ENCODE results near the gene SRSF9. TPM values are rescaled to one million over a fixed set of nuclear protein-coding genes. Genes with fewer than 3 reads are reported as not detected.
"Not testable (repeated sequence)": the region's sequence is repeated elsewhere in the genome, so short reads cannot be mapped to it uniquely, and the experiment has no call there.

Gene SRSF9
- total and polyA plus RNA-seq, 2 experiments from 2014 or later = 166 to 263 TPM

DNA sequence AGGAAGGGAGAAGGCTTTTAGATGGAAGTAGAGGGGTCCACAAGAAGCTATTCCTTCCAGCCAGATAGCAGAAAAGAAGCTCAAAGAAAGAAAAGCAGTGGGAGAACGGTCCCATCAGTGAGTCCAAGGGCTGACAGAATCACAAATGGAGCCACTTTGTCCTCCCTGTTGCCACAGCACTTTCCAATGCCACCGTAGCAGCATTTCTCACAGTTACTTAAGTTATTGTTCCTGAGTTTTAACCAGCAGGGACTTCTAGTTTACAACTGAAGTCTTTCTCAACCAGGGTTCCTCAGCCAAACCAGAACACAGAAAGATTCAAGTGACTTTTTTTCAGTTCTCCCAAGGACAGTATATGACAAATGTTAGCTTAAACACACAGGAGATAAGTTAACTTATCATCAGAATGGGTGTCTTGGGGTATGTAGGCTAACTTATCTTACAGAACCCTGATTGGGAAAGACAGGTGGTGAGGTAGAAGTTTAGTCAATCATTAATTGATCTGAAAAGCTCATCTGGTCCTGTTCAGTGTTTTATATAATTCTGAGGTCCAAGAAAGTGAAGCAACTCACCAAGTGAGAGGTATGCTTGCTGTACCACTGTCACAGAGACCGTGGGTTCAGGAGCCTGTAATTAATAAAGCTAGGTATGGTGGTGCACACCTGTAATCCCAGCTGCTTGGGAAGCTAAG, 16.3 kb downstream of the SRSF9 start:
- H3K79me2 ChIP-seq = peaks cover 44% of the 10 kb centered on the region
- H3K4me2 ChIP-seq = peak overlapping the region; percentile 57
- H3K4me3 ChIP-seq = no peak overlapping the region
- 71% methylated on average over 3 of the region's 3 CpGs for WGBS (ENCODE audit: low lambda C conversion rate, missing lambda C conversion rate)
- no peaks in the 10 kb centered on the region for H3K36me3 ChIP-seq (replicated peaks; ENCODE audit: insufficient read depth, low read depth)
- no peaks in the 10 kb centered on the region for H3K9me2 ChIP-seq (replicated peaks; ENCODE audit: insufficient read depth)
- H4K20me1 ChIP-seq (ENCODE audit: insufficient read depth, poor library complexity, severe bottlenecking) = no peaks in the 10 kb centered on the region
- TF ChIP-seq, protein P1, sequence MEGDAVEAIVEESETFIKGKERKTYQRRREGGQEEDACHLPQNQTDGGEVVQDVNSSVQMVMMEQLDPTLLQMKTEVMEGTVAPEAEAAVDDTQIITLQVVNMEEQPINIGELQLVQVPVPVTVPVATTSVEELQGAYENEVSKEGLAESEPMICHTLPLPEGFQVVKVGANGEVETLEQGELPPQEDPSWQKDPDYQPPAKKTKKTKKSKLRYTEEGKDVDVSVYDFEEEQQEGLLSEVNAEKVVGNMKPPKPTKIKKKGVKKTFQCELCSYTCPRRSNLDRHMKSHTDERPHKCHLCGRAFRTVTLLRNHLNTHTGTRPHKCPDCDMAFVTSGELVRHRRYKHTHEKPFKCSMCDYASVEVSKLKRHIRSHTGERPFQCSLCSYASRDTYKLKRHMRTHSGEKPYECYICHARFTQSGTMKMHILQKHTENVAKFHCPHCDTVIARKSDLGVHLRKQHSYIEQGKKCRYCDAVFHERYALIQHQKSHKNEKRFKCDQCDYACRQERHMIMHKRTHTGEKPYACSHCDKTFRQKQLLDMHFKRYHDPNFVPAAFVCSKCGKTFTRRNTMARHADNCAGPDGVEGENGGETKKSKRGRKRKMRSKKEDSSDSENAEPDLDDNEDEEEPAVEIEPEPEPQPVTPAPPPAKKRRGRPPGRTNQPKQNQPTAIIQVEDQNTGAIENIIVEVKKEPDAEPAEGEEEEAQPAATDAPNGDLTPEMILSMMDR (IDR thresholded peaks at IDR 0.05; ENCODE audit: poor library complexity) = no peak
- TF ChIP-seq EZH2 (IDR thresholded peaks at IDR 0.05; ENCODE audit: borderline replicate concordance) (no peak), EZH2phosphoT487 (IDR thresholded peaks at IDR 0.05; ENCODE audit: low read depth, severe bottlenecking, unreplicated experiment) (no peak)
- peak overlapping the region; percentile 79 for H3K27ac ChIP-seq
- peak; percentile 28 for DNase-seq (ENCODE audit: low spot score)
- H3K27me3 ChIP-seq = no peaks in the 10 kb centered on the region
- no peaks in the 10 kb centered on the region for H3K9me3 ChIP-seq (ENCODE audit: low read depth)
- H2AFZ ChIP-seq = no peak overlapping the region
- H3K4me1 ChIP-seq (ENCODE audit: insufficient read depth) = peaks cover 10% of the 10 kb centered on the region

DNA sequence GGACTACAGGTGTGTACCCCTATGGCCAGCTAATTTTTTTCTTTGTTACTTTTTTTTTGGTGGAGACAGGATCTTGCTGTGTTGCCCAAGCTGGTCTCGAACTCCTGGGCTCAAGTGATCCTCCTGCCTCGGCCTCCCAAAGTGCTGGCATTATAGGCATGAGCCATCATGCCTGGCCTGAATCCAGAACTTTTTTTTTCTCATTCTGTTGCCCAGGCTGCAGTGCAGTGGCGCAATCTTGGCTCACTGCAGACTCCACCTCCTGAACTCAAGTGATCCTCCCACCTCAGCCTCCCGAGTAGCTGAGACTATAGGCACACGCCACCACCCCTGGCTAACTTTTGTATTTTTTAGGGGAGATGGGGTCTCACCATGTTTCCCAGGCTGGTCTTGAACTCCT, 17.0 kb downstream of the SRSF9 start:
- H3K9me2 ChIP-seq (replicated peaks; ENCODE audit: insufficient read depth); DNase-seq (ENCODE audit: low spot score); H3K27me3 ChIP-seq; H3K4me3 ChIP-seq; H3K36me3 ChIP-seq (replicated peaks; ENCODE audit: insufficient read depth, low read depth); H2AFZ ChIP-seq; H3K9me3 ChIP-seq (ENCODE audit: low read depth); H4K20me1 ChIP-seq (ENCODE audit: insufficient read depth, poor library complexity, severe bottlenecking): not testable (repeated sequence)
- peak overlapping the region; percentile 79 for H3K27ac ChIP-seq
- 93% methylated on average over 5 of the region's 5 CpGs for WGBS (ENCODE audit: low lambda C conversion rate, missing lambda C conversion rate)
- peaks cover 14% of the 10 kb centered on the region for H3K4me1 ChIP-seq (ENCODE audit: insufficient read depth)
- H3K79me2 ChIP-seq = peaks cover 51% of the 10 kb centered on the region
- H3K4me2 ChIP-seq = peak overlapping the region; percentile 57

DNA sequence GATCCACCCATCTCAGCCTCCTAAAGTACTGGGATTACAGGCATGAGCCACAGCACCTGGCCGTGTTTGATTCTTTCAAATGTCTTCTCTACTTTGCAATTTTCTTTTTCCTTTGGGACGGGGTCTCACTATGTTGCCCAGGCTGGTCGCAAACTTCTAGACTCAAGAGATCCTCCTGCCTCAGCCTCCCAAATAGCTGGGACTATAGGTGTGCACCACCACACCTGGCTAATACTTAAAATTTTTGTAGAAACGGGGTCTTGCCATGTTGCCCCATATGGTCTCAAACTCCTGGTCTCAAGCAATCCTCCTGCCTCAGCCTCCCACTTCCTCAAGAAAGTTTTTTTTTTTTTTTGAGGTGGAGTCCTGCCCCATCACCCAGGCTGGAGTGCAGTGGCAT, 21.6 kb downstream of the SRSF9 start:
- no peak overlapping the region for H3K27ac ChIP-seq
- H3K27me3 ChIP-seq = no peaks in the 10 kb centered on the region
- H3K9me3 ChIP-seq (ENCODE audit: low read depth) = no peaks in the 10 kb centered on the region
- H3K79me2 ChIP-seq = peaks cover 85% of the 10 kb centered on the region
- no peaks in the 10 kb centered on the region for H3K9me2 ChIP-seq (replicated peaks; ENCODE audit: insufficient read depth)
- H4K20me1 ChIP-seq (ENCODE audit: insufficient read depth, poor library complexity, severe bottlenecking) = peaks cover 3% of the 10 kb centered on the region
- no peak overlapping the region for H2AFZ ChIP-seq
- no peak for DNase-seq (ENCODE audit: low spot score)
- no peak overlapping the region for H3K4me3 ChIP-seq
- peak overlapping the region; percentile 94 for H3K4me2 ChIP-seq
- 90% methylated on average over 4 of the region's 4 CpGs for WGBS (ENCODE audit: low lambda C conversion rate, missing lambda C conversion rate)
- peaks cover 31% of the 10 kb centered on the region for H3K4me1 ChIP-seq (ENCODE audit: insufficient read depth)
- H3K36me3 ChIP-seq (replicated peaks; ENCODE audit: insufficient read depth, low read depth) = peaks cover 4% of the 10 kb centered on the region
- TF ChIP-seq EZH2phosphoT487 (IDR thresholded peaks at IDR 0.05; ENCODE audit: low read depth, severe bottlenecking, unreplicated experiment) (no peak), EZH2 (IDR thresholded peaks at IDR 0.05; ENCODE audit: borderline replicate concordance) (no peak)
- TF ChIP-seq, protein P1 (IDR thresholded peaks at IDR 0.05; ENCODE audit: poor library complexity) = no peak

DNA sequence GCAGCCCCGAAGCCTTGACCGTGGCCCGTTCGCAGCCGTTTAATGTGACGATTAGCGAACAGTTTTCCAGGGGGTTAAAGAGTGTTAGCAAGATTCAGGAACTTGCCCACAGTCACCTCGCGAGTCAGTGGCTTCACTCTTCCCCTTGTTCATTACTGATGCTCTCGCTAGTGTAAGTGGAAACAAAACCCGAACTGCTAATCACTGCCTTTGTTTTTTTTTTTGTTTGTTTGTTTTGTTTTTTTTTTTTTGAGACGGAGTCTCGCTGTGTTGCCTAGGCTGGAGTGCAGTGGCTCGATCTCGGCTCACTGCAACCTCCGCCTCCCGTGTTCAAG, 22.7 kb downstream of the SRSF9 start:
- H3K9me3 ChIP-seq (ENCODE audit: low read depth); H3K9me2 ChIP-seq (replicated peaks; ENCODE audit: insufficient read depth); H3K27me3 ChIP-seq; H3K36me3 ChIP-seq (replicated peaks; ENCODE audit: insufficient read depth, low read depth); DNase-seq (ENCODE audit: low spot score); H4K20me1 ChIP-seq (ENCODE audit: insufficient read depth, poor library complexity, severe bottlenecking): not testable (repeated sequence)
- H3K79me2 ChIP-seq = peaks cover 88% of the 10 kb centered on the region
- peak overlapping the region; percentile 87 for H3K4me3 ChIP-seq
- peaks cover 21% of the 10 kb centered on the region for H3K4me1 ChIP-seq (ENCODE audit: insufficient read depth)
- peak overlapping the region; percentile 89 for H2AFZ ChIP-seq
- H3K4me2 ChIP-seq = peak overlapping the region; percentile 94
- H3K27ac ChIP-seq = peak overlapping the region; percentile 97
- 5% methylated on average over 17 of the region's 17 CpGs for WGBS (ENCODE audit: low lambda C conversion rate, missing lambda C conversion rate)

Data from hepatocyte (in vitro differentiated cells).